Measurements from ENCODE around the gene CLMN. TPM values are rescaled to one million over a fixed set of nuclear protein-coding genes. Genes with fewer than 3 reads are reported as not detected.
A peak's percentile ranks its signal among the peaks of the same experiment; 100 is the strongest.

CLMN gene
- total RNA-seq, 1 donor from 2014 or later = 6.3 TPM

DNA sequence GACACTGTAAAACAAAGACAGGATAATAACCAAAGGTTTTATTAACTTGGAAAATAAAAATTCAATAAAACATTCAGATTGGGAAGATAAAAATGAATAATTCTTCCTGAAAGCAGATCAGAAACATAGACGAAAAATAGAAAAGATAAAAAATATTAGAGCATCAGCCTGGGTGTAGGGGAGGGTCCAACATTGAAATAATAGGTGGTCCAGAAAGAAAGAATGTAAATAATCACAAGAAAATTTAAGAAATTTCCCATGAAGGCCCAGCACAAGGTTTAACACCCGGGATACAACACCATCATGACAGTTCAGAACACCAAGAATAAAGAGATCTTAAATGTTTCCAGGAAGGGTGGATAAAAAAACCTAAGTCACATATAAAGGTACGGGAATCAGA, 131.3 kb downstream of the CLMN start:
- H3K9ac ChIP-seq = no peak overlapping the region

GRCh38 chr14:95185767-95186392, 133.8 kb downstream of the CLMN start:
- peak overlapping the region; percentile 62 for H3K27ac Mint-ChIP-seq

More for the DNA sequence above, 131.3 kb downstream of the CLMN start:
- H3K79me2 ChIP-seq (ENCODE audit: low read depth) = no peaks in the 10 kb centered on the region
- no peak for DNase-seq (ENCODE audit: low spot score)
- H3K4me3 ChIP-seq = no peak overlapping the region
- Mint-ChIP-seq H3K27ac (no peak overlapping the region), H3K27me3 (ENCODE audit: insufficient read depth, low read depth) (no peaks in the 10 kb centered on the region), H3K36me3 (peaks cover 4% of the 10 kb centered on the region), H3K4me3 (no peak overlapping the region), H3K4me1 (peaks cover 12% of the 10 kb centered on the region), H3K9me3 (peaks cover 10% of the 10 kb centered on the region)
- no peaks in the 10 kb centered on the region for H4K20me1 ChIP-seq (ENCODE audit: low read depth)
- no peaks in the 10 kb centered on the region for H3K36me3 ChIP-seq
- H3K27ac ChIP-seq = no peak overlapping the region
- H3K9me3 ChIP-seq (ENCODE audit: low read depth) = peaks cover 6% of the 10 kb centered on the region
- H3K4me1 ChIP-seq = peaks cover 15% of the 10 kb centered on the region
- TF ChIP-seq CTCF (IDR thresholded peaks at IDR 0.05) = no peak
- no peak for TF ChIP-seq EZH2 (IDR thresholded peaks at IDR 0.05)
- no peak for TF ChIP-seq EZH2phosphoT487 (IDR thresholded peaks at IDR 0.05)
- H3F3A ChIP-seq (ENCODE audit: low read depth) = no peaks in the 10 kb centered on the region
- H2AFZ ChIP-seq (replicated peaks) = no peak overlapping the region
- H3K4me2 ChIP-seq = no peak overlapping the region
- no peaks in the 10 kb centered on the region for H3K27me3 ChIP-seq

DNA sequence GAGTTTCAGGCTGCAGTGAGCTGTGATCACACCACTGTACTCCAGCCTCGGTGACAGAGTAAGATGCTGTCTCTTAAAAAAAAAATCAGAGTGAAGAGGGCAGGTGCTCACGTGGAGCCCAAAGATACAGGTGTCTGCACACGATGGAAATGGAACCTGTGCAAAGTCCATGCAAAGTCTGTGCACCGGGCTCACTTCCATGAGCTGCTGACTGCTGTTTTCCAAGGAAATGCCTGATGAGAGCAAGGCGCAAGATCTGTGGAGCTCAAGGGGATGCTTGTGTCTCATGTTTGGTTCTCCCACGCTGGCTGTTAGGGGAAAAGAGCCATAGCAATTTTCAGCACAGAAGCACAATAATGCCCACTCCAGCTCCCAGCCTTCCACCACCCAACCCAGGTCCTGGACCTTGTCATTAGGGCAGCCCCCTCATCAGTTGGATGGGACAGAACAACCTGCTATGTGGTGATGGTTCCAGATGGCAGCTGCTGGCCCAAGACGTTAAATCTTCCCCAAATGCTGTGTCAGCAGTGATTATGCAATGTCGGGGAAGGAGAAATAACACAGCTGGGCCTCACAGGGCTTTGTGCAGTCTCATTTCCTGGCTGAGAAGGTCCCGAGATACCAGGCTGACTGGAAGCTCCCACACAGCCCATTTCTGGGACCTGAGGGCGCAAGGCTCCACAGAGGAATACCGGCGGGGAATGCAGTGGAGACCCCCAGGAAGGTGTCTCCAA, 134.5 kb downstream of the CLMN start:
- no peaks in the 10 kb centered on the region for H3F3A ChIP-seq (ENCODE audit: low read depth)
- no peak overlapping the region for H2AFZ ChIP-seq (replicated peaks)
- H3K4me2 ChIP-seq = no peak overlapping the region
- peaks cover 6% of the 10 kb centered on the region for H3K9me3 ChIP-seq (ENCODE audit: low read depth)
- Mint-ChIP-seq H3K27ac (no peak overlapping the region), H3K4me1 (peaks cover 4% of the 10 kb centered on the region), H3K36me3 (peaks cover 10% of the 10 kb centered on the region), H3K9me3 (peaks cover 10% of the 10 kb centered on the region), H3K4me3 (no peak overlapping the region), H3K27me3 (ENCODE audit: insufficient read depth, low read depth) (no peaks in the 10 kb centered on the region)
- TF ChIP-seq EZH2phosphoT487 (IDR thresholded peaks at IDR 0.05) (no peak), EZH2 (IDR thresholded peaks at IDR 0.05) (no peak), CTCF (IDR thresholded peaks at IDR 0.05) (no peak)
- no peak for DNase-seq (ENCODE audit: low spot score)
- no peaks in the 10 kb centered on the region for H3K79me2 ChIP-seq (ENCODE audit: low read depth)
- H3K4me1 ChIP-seq = peaks cover 9% of the 10 kb centered on the region
- H3K4me3 ChIP-seq = no peak overlapping the region
- H3K27ac ChIP-seq = no peak overlapping the region
- no peaks in the 10 kb centered on the region for H4K20me1 ChIP-seq (ENCODE audit: low read depth)
- H3K27me3 ChIP-seq = no peaks in the 10 kb centered on the region
- no peak overlapping the region for H3K9ac ChIP-seq
- H3K36me3 ChIP-seq = no peaks in the 10 kb centered on the region

More at GRCh38 chr14:95185767-95186392, 133.8 kb downstream of the CLMN start:
- Mint-ChIP-seq H3K36me3 (peaks cover 5% of the 10 kb centered on the region), H3K4me3 (no peak overlapping the region), H3K4me1 (peaks cover 9% of the 10 kb centered on the region), H3K27me3 (ENCODE audit: insufficient read depth, low read depth) (no peaks in the 10 kb centered on the region), H3K9me3 (peaks cover 10% of the 10 kb centered on the region)
- H3K4me2 ChIP-seq = no peak overlapping the region
- H3K4me3 ChIP-seq = no peak overlapping the region
- H3F3A ChIP-seq (ENCODE audit: low read depth) = no peaks in the 10 kb centered on the region
- H2AFZ ChIP-seq (replicated peaks) = no peak overlapping the region
- no peak overlapping the region for H3K9ac ChIP-seq
- TF ChIP-seq EZH2 (IDR thresholded peaks at IDR 0.05) (no peak), EZH2phosphoT487 (IDR thresholded peaks at IDR 0.05) (no peak), CTCF (IDR thresholded peaks at IDR 0.05) (no peak)
- no peaks in the 10 kb centered on the region for H3K36me3 ChIP-seq
- no peaks in the 10 kb centered on the region for H4K20me1 ChIP-seq (ENCODE audit: low read depth)
- peaks cover 15% of the 10 kb centered on the region for H3K4me1 ChIP-seq
- H3K27ac ChIP-seq = no peak overlapping the region
- peaks cover 6% of the 10 kb centered on the region for H3K9me3 ChIP-seq (ENCODE audit: low read depth)
- no peaks in the 10 kb centered on the region for H3K27me3 ChIP-seq
- H3K79me2 ChIP-seq (ENCODE audit: low read depth) = no peaks in the 10 kb centered on the region
- no peak for DNase-seq (ENCODE audit: low spot score)

Data from neural progenitor cell (in vitro differentiated cells).